Measurements from ENCODE around the gene PRKCH.

PRKCH gene

DNA sequence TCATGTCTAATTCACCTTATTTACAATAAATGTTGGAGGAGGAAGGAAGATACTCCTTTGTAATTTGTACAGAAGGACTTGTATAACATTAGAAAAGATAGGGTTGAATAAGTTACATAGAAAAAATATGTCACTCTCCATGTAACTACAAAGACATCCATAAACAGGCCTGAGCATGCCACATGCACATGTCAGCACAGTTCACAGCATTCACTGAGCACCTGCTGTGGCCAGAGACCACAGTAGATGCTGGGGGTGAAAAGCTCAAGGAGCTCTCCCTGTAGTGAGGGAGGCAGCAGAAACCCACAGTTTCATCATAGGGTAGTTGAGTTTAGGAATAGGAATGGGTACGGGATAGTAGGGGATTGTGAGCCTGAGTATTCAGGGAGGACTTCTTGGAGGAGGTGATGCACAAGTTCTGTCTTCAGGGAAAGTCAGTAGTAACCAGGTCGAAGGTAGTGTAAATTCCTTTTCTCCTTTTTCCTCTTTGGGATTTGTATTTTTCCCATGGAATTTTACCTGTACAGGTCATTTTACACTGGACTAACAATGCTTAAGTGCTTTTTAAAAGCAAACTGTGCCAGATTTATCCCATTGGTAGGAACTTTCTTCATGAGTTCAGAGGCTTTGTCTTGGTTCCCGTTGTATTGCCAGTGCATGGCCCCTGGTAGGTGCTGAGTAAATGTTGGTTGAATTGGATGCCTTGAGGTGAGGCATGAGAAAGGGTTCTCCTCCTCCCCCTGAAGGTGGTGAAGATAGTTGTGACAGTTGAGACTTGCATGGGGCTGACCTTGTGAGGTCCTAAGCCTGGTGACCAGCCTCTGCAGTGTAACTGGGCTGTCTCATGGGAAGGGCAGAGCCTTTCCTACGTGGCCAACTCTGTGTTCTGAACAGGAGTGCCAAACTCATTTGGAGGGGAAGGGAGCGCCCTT, 20.2 kb downstream of the PRKCH start:
- DNase-seq = no peak

DNA sequence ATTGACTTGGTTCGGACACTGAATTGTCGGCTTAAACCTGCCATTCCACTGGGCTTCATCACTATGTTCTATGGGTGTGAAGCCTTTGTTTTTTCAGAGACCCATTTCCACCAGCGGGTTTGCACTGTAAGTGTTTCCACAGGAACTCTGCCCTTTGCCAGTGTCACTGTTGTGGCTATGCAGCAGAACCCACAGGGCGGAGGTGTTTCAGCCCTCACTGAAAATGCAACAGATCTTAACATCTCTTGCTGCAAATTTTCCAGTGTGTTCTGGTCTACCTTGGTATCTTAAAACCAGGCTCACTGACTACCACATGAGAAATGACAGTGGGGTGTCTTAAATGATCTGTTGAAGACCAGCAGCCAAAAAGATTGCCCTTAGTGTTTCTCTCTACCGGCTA, 21.1 kb downstream of the PRKCH start:
- DNase-seq = peak; percentile 34 to 51 (median 44)

GRCh38 chr14:61342932-61343331, 21.6 kb downstream of the PRKCH start:
- no peak for DNase-seq

GRCh38 chr14:61343471-61343870, 22.1 kb downstream of the PRKCH start:
- no peak for DNase-seq

DNA sequence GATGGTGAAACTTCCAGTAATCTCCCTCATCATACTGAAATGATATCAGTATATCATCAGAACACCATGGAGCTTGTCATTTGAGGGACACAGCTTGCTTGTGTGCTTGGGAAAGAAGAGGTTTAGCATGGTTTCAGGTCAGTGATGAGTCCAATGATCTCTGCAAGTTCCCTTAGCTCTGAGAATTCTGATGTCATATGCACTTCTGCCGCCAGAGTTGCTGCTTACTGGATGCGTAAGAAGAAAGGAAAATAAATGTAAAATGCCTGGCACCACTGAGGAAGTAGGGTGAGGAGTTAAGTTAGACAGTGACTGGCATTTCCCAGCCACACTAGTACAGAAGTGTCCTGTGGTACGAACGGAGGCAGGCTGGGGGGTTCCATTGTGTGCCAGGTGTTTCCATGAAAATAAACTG, 22.6 kb downstream of the PRKCH start:
- no peak for DNase-seq

DNA sequence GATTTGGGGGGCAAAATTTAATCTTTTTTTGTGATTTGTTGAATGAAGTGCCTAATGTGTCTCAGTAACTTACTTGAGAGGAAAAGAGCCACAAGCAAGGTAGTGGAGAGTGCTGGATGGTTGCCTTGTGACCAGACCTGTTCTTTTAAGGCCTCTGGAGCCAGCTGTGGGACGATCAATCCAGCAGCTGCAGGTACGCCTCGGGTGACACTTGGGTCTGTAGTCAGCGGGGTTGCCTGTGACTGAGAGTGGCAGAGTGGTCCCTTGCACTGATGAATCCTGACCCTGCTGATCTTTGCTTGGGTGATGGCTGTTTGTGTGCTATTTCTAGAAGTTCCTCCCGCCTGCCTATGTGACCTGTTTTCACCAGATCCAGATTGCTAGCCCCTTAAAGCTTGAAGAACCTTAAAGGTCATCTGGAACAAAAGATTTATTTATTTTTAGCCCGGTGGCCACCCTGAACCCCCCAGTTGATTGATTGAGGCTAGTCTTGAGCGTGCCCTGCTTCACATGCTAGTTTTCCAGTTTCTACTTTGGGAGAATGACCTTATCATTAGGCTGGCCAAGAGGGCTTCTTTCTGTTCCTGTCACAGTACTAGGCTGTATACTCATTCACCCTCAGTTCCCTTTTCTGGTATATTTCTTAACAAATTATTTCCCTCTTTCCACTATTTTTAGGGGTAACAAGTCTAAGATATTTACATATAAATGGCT, 23.2 kb downstream of the PRKCH start:
- no peak for DNase-seq

DNA sequence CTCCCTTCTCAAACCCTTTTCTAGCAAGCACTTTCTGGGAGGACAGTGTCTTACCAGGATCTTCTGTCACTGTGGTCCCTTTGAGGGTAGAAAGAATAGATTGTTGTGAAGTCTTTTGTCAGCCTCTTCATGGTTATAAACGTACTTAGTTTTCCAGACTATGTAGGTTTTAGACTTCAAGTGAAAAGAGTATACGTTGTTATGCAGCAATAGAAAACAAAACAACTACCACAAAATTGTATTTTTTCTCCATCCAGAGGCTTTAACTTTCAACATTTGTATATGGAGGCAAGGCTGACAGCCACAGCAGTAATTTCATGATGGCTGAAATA, 23.7 kb downstream of the PRKCH start:
- DNase-seq = no peak

- DNase-seq = no peak
Observed at GRCh38 chr14:61346221-61346620, 24.8 kb downstream of the PRKCH start.

- DNase-seq = no peak
Observed at GRCh38 chr14:61346793-61347192, 25.4 kb downstream of the PRKCH start.

- DNase-seq = no peak
Observed at GRCh38 chr14:61347826-61348443, 26.6 kb downstream of the PRKCH start.

DNA sequence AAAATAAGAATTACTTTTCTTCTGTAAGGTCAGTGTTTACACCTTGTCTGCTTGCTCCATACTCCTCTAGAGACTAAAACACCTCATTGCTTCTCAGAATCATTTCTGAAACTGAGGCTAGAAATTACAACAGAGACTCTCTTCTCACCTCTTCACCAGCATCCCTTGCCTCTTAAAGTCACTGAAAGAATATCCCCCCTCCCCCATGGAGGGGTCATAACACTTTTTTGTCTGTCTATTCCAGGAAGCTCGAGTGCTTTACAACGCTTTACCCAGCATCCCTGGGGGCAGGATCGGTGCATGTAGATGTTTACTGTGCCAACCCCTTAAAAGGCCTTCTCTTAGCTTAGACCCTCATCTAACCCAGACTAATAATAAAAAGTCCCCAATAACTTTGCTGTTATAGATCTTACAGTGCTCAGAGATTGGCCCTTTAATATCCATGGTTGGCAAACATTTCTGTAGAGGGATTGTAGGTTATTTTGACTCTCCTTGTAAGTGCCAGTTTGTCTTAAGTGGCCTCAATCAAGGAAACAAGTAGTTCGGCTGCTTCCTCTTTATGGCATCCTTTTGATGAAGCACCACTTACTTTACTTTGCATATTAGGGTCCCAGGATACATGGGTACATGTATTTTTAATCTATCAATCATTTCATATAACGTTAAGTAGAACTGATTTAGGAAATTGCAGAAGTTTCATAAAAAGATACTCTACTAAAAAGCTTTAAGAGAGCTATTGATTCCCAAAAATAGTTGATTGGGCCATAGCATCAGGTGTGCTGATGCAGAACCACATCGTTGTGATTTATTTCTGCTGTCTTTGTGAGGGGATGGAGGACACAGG, 29.3 kb downstream of the PRKCH start:
- no peak for DNase-seq

GRCh38 chr14:61351477-61351876, 30.1 kb downstream of the PRKCH start:
- no peak for DNase-seq

DNA sequence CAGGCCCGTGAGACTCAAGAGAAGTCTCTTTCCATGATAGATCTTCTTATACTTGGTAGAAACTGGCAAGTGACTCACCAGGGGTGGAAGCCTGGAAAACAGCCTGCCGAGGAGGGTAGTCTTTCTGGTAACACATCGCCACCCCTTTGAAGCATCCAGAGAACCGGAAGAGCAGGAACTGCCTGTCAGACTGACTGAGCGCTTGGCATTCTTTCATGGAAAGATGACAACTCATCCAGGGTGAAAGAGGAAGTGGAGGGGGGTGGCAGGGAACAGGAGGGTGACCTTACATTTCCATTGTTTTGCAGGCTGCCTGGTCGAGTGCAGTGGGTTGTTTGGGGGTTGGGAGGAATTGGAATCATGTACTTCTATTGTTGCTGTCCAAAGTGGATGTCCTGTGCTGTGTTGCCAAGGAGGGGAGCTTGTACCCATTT, 34.5 kb downstream of the PRKCH start:
- DNase-seq = no peak

DNA sequence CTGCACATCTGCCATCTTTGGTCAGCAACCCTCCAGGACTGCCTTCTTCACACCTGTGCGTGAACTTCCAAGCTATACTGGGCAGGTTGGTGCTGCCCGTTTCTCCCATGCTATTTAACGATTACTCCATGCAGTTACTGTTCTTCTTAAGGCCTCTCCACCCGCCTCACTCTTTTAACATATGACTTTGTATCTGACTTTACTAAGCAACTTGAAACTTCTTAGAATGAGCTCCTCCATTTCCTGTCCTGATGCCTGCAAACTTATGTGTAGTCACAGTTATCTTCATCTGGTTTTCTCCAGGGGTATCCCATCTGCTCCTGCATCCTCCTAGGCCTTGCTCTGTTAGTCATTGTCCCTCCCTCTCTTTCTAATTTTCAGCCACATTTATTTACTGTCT, 35.7 kb downstream of the PRKCH start:
- DNase-seq = no peak

DNA sequence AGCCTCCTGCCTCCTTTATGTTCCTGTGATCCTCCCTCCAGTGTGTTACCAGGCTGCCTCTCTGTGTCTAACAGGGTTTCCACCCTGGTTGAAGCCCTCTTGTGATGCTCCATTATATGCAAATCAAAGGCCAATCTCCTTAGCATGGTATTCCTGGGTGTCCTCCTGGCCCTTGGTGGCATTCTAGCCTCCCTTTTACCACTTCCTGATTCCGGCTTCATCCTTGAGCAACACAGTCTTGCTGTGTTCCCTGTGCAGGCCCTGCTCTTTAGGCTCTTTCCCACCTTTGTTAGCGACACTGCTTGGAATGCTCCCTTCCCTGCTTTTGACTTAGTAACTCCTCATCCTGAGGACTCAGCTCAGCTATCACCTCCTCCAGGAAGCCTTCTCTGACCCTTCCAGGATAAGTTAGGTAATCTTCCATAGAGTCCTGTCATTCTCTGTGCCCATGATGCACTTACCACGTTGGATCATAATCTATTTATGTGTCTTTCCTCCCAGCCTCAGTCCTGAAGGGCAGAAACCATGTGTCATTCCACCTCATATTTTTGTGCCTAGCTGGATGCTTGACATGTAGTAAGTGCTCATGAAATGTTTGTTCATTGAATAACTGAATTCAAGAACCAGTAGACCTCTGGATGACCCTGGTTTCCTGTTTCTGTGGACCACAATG, 37.3 kb downstream of the PRKCH start:
- no peak for DNase-seq

DNA sequence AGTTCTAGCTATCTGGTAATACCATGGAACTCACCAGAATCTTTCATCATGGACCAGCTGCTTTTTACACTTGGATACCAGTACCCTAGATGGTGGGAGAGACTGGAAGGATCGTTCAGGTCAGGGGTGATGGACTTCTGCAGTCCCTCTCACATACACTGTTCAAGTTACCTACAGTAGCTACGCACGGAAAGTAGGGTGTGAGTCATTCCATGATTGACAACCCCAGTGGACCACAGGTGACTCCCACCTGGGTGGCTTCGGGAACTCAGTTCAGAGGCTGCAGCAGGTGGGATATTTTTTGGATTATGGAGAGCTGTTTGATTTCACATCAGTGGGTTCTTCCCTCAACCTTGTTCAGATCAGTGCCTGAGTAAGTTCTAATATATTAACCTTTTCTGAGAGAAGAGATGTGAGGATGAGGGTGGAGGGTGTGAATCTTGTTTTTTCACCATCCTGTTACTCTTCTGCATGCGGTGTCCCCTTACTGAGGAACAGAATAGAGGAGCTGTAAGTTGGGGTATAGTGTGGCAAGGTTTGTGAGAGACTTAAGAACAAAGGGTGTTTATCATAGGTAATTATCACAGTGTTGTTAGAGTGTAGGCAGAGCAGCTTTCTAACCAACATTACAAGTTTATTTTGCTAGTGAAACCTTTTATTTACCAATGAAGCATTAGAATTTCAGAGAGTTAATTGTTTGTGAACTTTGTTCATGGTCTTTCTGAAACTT, 39.6 kb downstream of the PRKCH start:
- no peak for DNase-seq

DNA sequence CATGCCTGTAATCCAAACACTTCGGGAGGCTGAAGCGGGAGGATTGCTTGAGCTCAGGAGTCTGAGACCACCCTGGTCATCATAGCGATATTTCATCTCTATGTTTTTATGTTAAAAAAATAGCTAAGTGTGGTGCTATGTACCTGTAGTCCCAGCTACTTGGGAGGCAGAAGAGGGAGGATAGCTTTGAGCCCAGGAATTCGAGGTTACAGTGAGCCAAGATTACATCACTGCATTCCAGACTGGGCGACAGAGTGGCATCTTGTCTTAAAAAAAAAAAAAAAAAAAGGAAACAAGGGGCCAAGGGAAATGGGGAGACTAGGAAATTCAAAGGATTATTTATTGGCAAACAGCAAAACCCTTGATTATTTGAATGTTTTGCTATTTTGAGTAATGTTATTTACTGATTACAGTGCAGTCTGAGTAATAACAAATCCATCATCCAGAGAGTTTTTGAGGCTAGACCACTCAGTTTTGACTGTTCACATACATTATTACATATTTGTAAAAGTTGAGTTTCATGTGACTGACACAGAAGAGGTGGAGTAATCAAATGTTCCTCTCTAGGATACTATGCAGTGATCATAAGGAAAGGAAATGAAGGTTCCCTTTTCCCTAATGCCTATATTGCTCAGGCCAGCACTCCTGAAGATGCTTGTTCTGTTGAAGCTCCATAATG, 40.8 kb downstream of the PRKCH start:
- no peak for DNase-seq

- DNase-seq = no peak
Observed at GRCh38 chr14:61364243-61364642, 42.9 kb downstream of the PRKCH start.

DNA sequence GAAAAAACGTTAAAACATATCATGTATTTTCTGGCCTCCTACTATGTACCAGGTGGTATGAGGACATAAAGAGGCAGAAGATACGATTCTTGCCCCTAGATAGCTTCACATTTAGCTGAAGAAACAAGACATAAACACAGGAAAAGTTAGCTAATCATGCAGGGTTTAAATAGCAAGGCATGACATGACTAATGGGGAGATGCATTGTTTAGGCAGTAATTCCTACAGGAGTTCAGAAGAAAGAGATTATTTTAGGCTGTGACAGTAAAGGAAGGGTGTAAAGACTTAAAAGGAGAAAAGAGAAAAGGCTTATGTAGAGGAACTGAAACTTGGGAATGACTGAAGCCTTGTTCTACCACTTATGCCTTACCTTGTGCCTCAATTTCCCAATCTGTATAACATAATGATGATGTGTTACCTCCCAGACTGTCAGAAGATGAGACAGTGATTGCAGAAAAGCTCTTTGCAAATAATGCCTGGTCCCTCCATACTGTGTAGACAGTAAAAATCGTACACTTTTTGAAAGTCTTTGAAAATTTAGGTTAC, 44.4 kb downstream of the PRKCH start:
- no peak for DNase-seq

GRCh38 chr14:61368114-61368710, 46.8 kb downstream of the PRKCH start:
- no peak for DNase-seq

Measured in activated CD4-positive, CD25-positive, alpha-beta regulatory T cell (primary cell).